ENCODE results near the gene FMN1. TPM values are rescaled to one million over a fixed set of nuclear protein-coding genes. Genes with fewer than 3 reads are reported as not detected.
"Not testable (repeated sequence)": the region's sequence is repeated elsewhere in the genome, so short reads cannot be mapped to it uniquely, and the experiment has no call there.

Gene FMN1
- total RNA-seq, 1 experiment from 2014 or later, result 3.9 TPM

DNA sequence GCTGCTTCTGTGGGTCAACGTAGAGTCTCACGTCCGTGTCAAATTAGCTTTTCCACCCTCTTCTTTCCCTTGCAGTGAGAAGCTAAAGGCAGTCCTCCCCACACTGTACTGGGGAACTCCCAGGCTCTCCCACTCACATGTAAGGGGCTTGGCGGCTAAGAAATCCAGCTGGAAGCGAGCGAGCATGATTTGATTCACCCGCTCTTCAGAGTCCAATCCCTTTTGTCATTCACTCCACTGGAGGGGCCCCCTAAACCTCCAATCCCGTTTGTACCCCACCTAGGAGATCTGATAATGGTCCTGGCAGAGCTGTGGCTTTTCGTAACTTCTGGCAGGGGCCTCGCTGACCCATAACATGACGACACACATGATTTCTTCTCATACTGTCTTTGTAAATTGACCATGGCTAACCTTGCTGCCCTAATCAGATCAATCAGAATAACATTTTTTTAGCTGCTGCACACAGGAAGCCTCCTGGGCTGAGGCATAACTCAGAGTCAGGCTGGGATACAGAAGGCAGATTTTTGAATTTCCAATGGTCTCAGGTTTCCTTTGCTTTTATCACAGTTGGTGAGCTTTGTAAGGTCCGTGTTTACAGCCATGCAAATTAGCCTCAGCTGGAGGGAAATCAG, 241.5 kb downstream of the FMN1 start:
- CTCF ChIA-PET, result no interaction called here
- intact Hi-C loops (cut with micrococcal nuclease; ENCODE audit: unreplicated experiment), result loop anchor here (10.0 kb wide), 1 partner anchor 288 kb away; no protein-coding TSS in a partner anchor

DNA sequence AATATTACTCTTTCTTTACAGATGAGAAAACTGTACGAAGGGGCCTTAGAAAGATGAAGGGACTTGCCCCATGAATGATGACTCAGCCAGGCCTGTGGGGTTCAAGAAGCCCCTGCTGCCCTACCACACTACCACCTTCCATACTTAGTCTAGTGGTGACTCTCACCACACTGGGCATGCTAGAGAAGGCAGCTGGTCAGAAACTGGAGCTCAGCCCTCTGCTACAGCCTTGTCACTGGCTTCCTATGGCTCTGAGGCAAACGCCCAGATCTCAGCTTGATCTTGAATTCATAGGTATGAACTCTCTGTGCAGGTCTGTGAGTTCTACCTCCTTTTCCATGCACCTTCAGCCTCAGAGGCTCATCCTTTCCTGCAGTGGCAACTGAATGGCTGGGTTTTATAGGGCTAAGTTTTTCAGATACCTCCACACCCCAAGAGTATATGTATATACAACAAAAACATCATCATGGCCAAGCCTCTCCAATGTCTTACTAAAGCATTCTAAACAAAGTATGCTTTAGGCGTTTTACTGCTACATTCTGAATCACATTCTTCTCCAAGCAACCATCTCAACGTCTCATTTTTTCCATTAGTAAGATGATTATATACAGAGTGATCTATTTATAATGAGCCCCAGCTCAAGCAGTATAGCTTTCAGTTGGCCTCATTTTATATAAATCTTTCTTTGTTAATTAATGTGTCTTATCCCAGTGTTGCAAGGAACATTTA, 242.6 kb downstream of the FMN1 start:
- TF ChIP-seq, protein P1, sequence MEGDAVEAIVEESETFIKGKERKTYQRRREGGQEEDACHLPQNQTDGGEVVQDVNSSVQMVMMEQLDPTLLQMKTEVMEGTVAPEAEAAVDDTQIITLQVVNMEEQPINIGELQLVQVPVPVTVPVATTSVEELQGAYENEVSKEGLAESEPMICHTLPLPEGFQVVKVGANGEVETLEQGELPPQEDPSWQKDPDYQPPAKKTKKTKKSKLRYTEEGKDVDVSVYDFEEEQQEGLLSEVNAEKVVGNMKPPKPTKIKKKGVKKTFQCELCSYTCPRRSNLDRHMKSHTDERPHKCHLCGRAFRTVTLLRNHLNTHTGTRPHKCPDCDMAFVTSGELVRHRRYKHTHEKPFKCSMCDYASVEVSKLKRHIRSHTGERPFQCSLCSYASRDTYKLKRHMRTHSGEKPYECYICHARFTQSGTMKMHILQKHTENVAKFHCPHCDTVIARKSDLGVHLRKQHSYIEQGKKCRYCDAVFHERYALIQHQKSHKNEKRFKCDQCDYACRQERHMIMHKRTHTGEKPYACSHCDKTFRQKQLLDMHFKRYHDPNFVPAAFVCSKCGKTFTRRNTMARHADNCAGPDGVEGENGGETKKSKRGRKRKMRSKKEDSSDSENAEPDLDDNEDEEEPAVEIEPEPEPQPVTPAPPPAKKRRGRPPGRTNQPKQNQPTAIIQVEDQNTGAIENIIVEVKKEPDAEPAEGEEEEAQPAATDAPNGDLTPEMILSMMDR (IDR thresholded peaks at IDR 0.05), result no peak
- TF ChIP-seq TCF7L2 (IDR thresholded peaks at IDR 0.05; ENCODE audit: low read depth, low read length) (no peak), POLR2AphosphoS5 (IDR thresholded peaks at IDR 0.05; ENCODE audit: low read depth, low read length) (no peak), SIN3A (IDR thresholded peaks at IDR 0.05; ENCODE audit: borderline replicate concordance, insufficient read depth, low read depth, low read length) (no peak)
- TF ChIP-seq, protein P2, sequence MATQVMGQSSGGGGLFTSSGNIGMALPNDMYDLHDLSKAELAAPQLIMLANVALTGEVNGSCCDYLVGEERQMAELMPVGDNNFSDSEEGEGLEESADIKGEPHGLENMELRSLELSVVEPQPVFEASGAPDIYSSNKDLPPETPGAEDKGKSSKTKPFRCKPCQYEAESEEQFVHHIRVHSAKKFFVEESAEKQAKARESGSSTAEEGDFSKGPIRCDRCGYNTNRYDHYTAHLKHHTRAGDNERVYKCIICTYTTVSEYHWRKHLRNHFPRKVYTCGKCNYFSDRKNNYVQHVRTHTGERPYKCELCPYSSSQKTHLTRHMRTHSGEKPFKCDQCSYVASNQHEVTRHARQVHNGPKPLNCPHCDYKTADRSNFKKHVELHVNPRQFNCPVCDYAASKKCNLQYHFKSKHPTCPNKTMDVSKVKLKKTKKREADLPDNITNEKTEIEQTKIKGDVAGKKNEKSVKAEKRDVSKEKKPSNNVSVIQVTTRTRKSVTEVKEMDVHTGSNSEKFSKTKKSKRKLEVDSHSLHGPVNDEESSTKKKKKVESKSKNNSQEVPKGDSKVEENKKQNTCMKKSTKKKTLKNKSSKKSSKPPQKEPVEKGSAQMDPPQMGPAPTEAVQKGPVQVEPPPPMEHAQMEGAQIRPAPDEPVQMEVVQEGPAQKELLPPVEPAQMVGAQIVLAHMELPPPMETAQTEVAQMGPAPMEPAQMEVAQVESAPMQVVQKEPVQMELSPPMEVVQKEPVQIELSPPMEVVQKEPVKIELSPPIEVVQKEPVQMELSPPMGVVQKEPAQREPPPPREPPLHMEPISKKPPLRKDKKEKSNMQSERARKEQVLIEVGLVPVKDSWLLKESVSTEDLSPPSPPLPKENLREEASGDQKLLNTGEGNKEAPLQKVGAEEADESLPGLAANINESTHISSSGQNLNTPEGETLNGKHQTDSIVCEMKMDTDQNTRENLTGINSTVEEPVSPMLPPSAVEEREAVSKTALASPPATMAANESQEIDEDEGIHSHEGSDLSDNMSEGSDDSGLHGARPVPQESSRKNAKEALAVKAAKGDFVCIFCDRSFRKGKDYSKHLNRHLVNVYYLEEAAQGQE (IDR thresholded peaks at IDR 0.05; ENCODE audit: insufficient read depth in 1 of 2, low read depth in 2 of 2, low read length in 1 of 2), result no peak
- intact Hi-C loops (cut with micrococcal nuclease; ENCODE audit: unreplicated experiment), result loop anchor here (10.0 kb wide), 1 partner anchor 287 kb away; no protein-coding TSS in a partner anchor
- H3K27ac ChIP-seq (ENCODE audit: low read length), result no peak overlapping the region
- POLR2A ChIA-PET, result no interaction called here
- H3K4me1 ChIP-seq (ENCODE audit: control insufficient read depth, insufficient read depth, low read length), result no peaks in the 10 kb centered on the region
- ATAC-seq (no peak), DNase-seq (ENCODE audit: low read depth, low spot score) (no peak)
- H3K36me3 ChIP-seq (ENCODE audit: control insufficient read depth, insufficient read depth, low read length), result no peaks in the 10 kb centered on the region
- H3K9me3 ChIP-seq (ENCODE audit: control insufficient read depth, insufficient read depth, low read depth, low read length), result no peaks in the 10 kb centered on the region
- BruUV-seq (replicated peaks), result no TSS peak
- H3K4me3 ChIP-seq (ENCODE audit: low read depth in 2 of 2, low read length in 2 of 2), result no peak overlapping the region
- no peaks in the 10 kb centered on the region for H3K27me3 ChIP-seq (ENCODE audit: control insufficient read depth, insufficient read depth, low read length)
- CTCF ChIA-PET, result no interaction called here
- in situ Hi-C loops (cut with HindIII; ENCODE audit: low pct_unique_long_range_greater_than_20kb, low sequenced_read_pairs), result no loop called here

More for the DNA sequence above, 241.5 kb downstream of the FMN1 start:
- POLR2A ChIA-PET, result no interaction called here
- Histone ChIP-seq H3K27me3 (ENCODE audit: control insufficient read depth, insufficient read depth, low read length) (no peaks in the 10 kb centered on the region), H3K4me1 (ENCODE audit: control insufficient read depth, insufficient read depth, low read length) (no peaks in the 10 kb centered on the region), H3K27ac (ENCODE audit: low read length) (no peak overlapping the region), H3K4me3 (ENCODE audit: low read depth in 2 of 2, low read length in 2 of 2) (no peak overlapping the region), H3K36me3 (ENCODE audit: control insufficient read depth, insufficient read depth, low read length) (no peaks in the 10 kb centered on the region), H3K9me3 (ENCODE audit: control insufficient read depth, insufficient read depth, low read depth, low read length) (no peaks in the 10 kb centered on the region)
- in situ Hi-C loops (cut with HindIII; ENCODE audit: low pct_unique_long_range_greater_than_20kb, low sequenced_read_pairs), result no loop called here
- no peak for ATAC-seq
- BruUV-seq (replicated peaks), result no TSS peak
- DNase-seq (ENCODE audit: low read depth, low spot score), result no peak
- TF ChIP-seq TCF7L2 (IDR thresholded peaks at IDR 0.05; ENCODE audit: low read depth, low read length) (no peak), POLR2AphosphoS5 (IDR thresholded peaks at IDR 0.05; ENCODE audit: low read depth, low read length) (no peak), SIN3A (IDR thresholded peaks at IDR 0.05; ENCODE audit: borderline replicate concordance, insufficient read depth, low read depth, low read length) (no peak)
- TF ChIP-seq, protein P2 (IDR thresholded peaks at IDR 0.05; ENCODE audit: insufficient read depth in 1 of 2, low read depth in 2 of 2, low read length in 1 of 2), result no peak
- TF ChIP-seq, protein P1 (IDR thresholded peaks at IDR 0.05), result no peak

DNA sequence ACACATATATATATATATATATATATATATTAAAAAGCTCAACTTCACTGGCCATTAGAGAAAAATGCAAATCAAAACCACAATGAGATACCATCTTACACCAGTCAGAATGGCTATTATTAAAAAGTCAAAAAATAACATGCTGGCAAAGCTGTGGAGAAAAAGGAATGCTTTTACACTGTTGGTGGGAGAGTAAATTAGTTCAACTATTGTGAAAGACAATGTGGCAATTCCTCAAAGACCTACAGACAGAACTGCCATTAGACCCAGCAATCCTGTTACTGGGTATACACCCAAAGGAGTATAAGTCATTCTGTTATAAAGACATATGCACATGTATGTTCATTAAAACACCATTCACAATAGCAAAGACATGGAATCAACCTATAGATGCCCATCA, 244.5 kb downstream of the FMN1 start:
- POLR2A ChIA-PET; CTCF ChIA-PET; H3K4me1 ChIP-seq (ENCODE audit: control insufficient read depth, insufficient read depth, low read length); H3K27me3 ChIP-seq (ENCODE audit: control insufficient read depth, insufficient read depth, low read length); H3K9me3 ChIP-seq (ENCODE audit: control insufficient read depth, insufficient read depth, low read depth, low read length); H3K27ac ChIP-seq (ENCODE audit: low read length); H3K36me3 ChIP-seq (ENCODE audit: control insufficient read depth, insufficient read depth, low read length); BruUV-seq (replicated peaks); ATAC-seq; H3K4me3 ChIP-seq (ENCODE audit: low read depth in 2 of 2, low read length in 2 of 2); DNase-seq (ENCODE audit: low read depth, low spot score); in situ Hi-C loops (cut with HindIII; ENCODE audit: low pct_unique_long_range_greater_than_20kb, low sequenced_read_pairs): not testable (repeated sequence)
- intact Hi-C loops (cut with micrococcal nuclease; ENCODE audit: unreplicated experiment), result loop anchor here (10.0 kb wide), 1 partner anchor 285 kb away; no protein-coding TSS in a partner anchor
